H9 (cell line): Measurements from ENCODE around the gene C4orf17. TPM values are rescaled to one million over a fixed set of nuclear protein-coding genes. Genes with fewer than 3 reads are reported as not detected.

Source experiments
- DNase-seq: peaks from one replicate; pipeline ENCODE4 v3.0.0-alpha.2; 2017
- H2AFZ ChIP-seq: one replicate; pipeline ENCODE4 v1.6.1; 2013; ENCODE audit warnings: mild to moderate bottlenecking, low read length, control low read depth, moderate library complexity
- H2AK5ac ChIP-seq: 2 replicates; pipeline ENCODE4 v1.6.1; 2013; ENCODE audit warnings: low read length, control low read depth, mixed read lengths; ENCODE audit not compliant: insufficient read length
- H2BK120ac ChIP-seq: one replicate; pipeline ENCODE4 v1.6.1; 2013; ENCODE audit warnings: low read depth, mild to moderate bottlenecking, low read length, control low read depth, inconsistent platforms; ENCODE audit not compliant: poor library complexity, severe bottlenecking
- H2BK12ac ChIP-seq: 2 replicates; pipeline ENCODE4 v1.6.1; 2013; ENCODE audit warnings: low read length, control low read depth, mixed read lengths, low read depth; ENCODE audit not compliant: insufficient read length
- H2BK15ac ChIP-seq: 2 replicates; pipeline ENCODE4 v1.6.1; 2013; ENCODE audit warnings: low read depth, low read length, control low read depth
- H2BK20ac ChIP-seq: one replicate; pipeline ENCODE4 v1.6.1; 2013; ENCODE audit warnings: low read depth, mild to moderate bottlenecking, low read length, control low read depth, inconsistent platforms; ENCODE audit not compliant: poor library complexity, severe bottlenecking
- H2BK5ac ChIP-seq: 2 replicates; pipeline ENCODE4 v1.6.1; 2013; ENCODE audit warnings: low read length, control low read depth, mixed read lengths; ENCODE audit not compliant: insufficient read length
- H3K14ac ChIP-seq: 2 replicates; pipeline ENCODE4 v1.6.1; 2013; ENCODE audit warnings: low read length, control low read depth; ENCODE audit not compliant: insufficient read depth
- H3K18ac ChIP-seq: 2 replicates; pipeline ENCODE4 v1.6.1; 2013; ENCODE audit warnings: low read depth, mild to moderate bottlenecking, mixed read lengths, low read length, control low read depth; ENCODE audit not compliant: insufficient read length
- H3K23ac ChIP-seq: 2 replicates; pipeline ENCODE4 v1.6.1; 2013; ENCODE audit warnings: low read length, control low read depth, mixed read lengths, low read depth; ENCODE audit not compliant: insufficient read length
- H3K23me2 ChIP-seq: 2 replicates; pipeline ENCODE4 v1.6.1; 2013; ENCODE audit warnings: low read depth, mild to moderate bottlenecking, mixed read lengths, low read length, control low read depth; ENCODE audit not compliant: insufficient read length, poor library complexity, severe bottlenecking
- H3K27ac ChIP-seq: 2 replicates; pipeline ENCODE4 v1.5.1; 2013; ENCODE audit warnings: low read length, control low read depth, mixed read lengths, low read depth; ENCODE audit not compliant: insufficient read length
- H3K27me3 ChIP-seq: 2 replicates; pipeline ENCODE4 v1.6.1; 2013; ENCODE audit warnings: low read length, control low read depth, inconsistent platforms; ENCODE audit not compliant: insufficient read depth
- H3K4ac ChIP-seq: 2 replicates; pipeline ENCODE4 v1.6.1; 2013; ENCODE audit warnings: low read depth, mild to moderate bottlenecking, control low read depth, inconsistent platforms, low read length, moderate library complexity
- H3K4me1 ChIP-seq: 2 replicates; pipeline ENCODE4 v1.6.1; 2013; ENCODE audit warnings: low read length, control low read depth, inconsistent platforms; ENCODE audit not compliant: insufficient read depth
- H3K4me2 ChIP-seq: 2 replicates; pipeline ENCODE4 v1.6.1; 2013; ENCODE audit warnings: low read length, control low read depth, mixed read lengths; ENCODE audit not compliant: insufficient read length, insufficient read depth
- H3K56ac ChIP-seq: 2 replicates; pipeline ENCODE4 v1.6.1; 2013; ENCODE audit warnings: low read depth, mild to moderate bottlenecking, mixed read lengths, low read length, control low read depth; ENCODE audit not compliant: insufficient read length
- H3K79me1 ChIP-seq: 2 replicates; pipeline ENCODE4 v1.6.1; 2013; ENCODE audit warnings: low read depth, mild to moderate bottlenecking, moderate library complexity, low read length, control low read depth, inconsistent platforms; ENCODE audit not compliant: insufficient read depth, poor library complexity, severe bottlenecking
- H3K79me2 ChIP-seq: 2 replicates; pipeline ENCODE4 v1.6.1; 2013; ENCODE audit warnings: low read length, control low read depth, inconsistent platforms; ENCODE audit not compliant: insufficient read depth
- H3K9ac ChIP-seq: 2 replicates; pipeline ENCODE4 v1.6.1; 2013; ENCODE audit warnings: low read length, control low read depth, mixed read lengths; ENCODE audit not compliant: insufficient read length; ENCODE audit errors: extremely low read depth
- H3K9me3 ChIP-seq: one replicate; pipeline ENCODE4 v1.6.1; 2013; ENCODE audit warnings: low read depth, low read length, inconsistent platforms; ENCODE audit not compliant: control insufficient read depth
- H3T11ph ChIP-seq: one replicate; pipeline ENCODE4 v1.6.1; 2013; ENCODE audit warnings: mild to moderate bottlenecking, low read length, control low read depth, inconsistent platforms
- H4K20me1 ChIP-seq: one replicate; pipeline ENCODE4 v1.6.1; 2013; ENCODE audit not compliant: control insufficient read depth, insufficient read length, insufficient read depth
- H4K5ac ChIP-seq: 2 replicates; pipeline ENCODE4 v1.6.1; 2013; ENCODE audit warnings: low read depth, mild to moderate bottlenecking, mixed read lengths, low read length, control low read depth; ENCODE audit not compliant: insufficient read length
- H4K8ac ChIP-seq: replicated peaks from 2 replicates; pipeline ENCODE4 v1.6.1; 2013; ENCODE audit warnings: low read length, control low read depth, mixed read lengths, low read depth; ENCODE audit not compliant: insufficient read length
- H4K91ac ChIP-seq: 2 replicates; pipeline ENCODE4 v1.6.1; 2013; ENCODE audit warnings: low read depth, mild to moderate bottlenecking, moderate library complexity, mixed read lengths, low read length, control low read depth; ENCODE audit not compliant: insufficient read length
- H3K27ac Mint-ChIP-seq, 3 experiments: 2 replicates in 2 of 3; 3 replicates in 1 of 3; pipeline ENCODE4 v1.8.0; 2020 to 2021; ENCODE audit warnings: mixed read lengths in 3 of 3, mild to moderate bottlenecking in 1 of 3, moderate library complexity in 1 of 3
- H3K27me3 Mint-ChIP-seq: 2 replicates; pipeline ENCODE4 v1.8.0; 2021; ENCODE audit warnings: low read depth, mild to moderate bottlenecking, moderate library complexity, mixed read lengths
- H3K36me3 Mint-ChIP-seq, 3 experiments: 2 replicates in 2 of 3; 3 replicates in 1 of 3; pipeline ENCODE4 v1.8.0; 2020 to 2021; ENCODE audit warnings: low read depth in 3 of 3, mixed read lengths in 3 of 3; ENCODE audit not compliant: insufficient read depth in 1 of 3
- H3K4me1 Mint-ChIP-seq, 2 experiments: 2 replicates each; pipeline ENCODE4 v1.8.0; 2020; ENCODE audit warnings: mixed read lengths in 2 of 2
- H3K4me3 Mint-ChIP-seq, 2 experiments: 2 replicates in 1 of 2; 3 replicates in 1 of 2; pipeline ENCODE4 v1.8.0; 2020 to 2021; ENCODE audit warnings: mild to moderate bottlenecking in 2 of 2, mixed read lengths in 2 of 2, moderate library complexity in 1 of 2
- H3K9me3 Mint-ChIP-seq, 2 experiments: 2 replicates in 1 of 2; 3 replicates in 1 of 2; pipeline ENCODE4 v1.8.0; 2020; ENCODE audit warnings: mild to moderate bottlenecking in 2 of 2, mixed read lengths in 2 of 2, moderate library complexity in 1 of 2
- CTCF ChIP-seq: fragments of 200-600 bp; sonication (generic); conservative IDR thresholded peaks from 3 replicates; pipeline ENCODE4 v1.8.0; 2021; ENCODE audit warnings: antibody characterized with exemption, mild to moderate bottlenecking
- WGBS: extraction: QIAGEN DNeasy Blood & Tissue Kit; methylation state at CpG from one replicate; pipeline ENCODE4 v1.1.7; 2013; ENCODE audit warnings: missing lambda C conversion rate, low lambda C conversion rate, mixed read lengths; ENCODE audit not compliant: insufficient read length; ENCODE audit errors: extremely low coverage; 5-methylcytosine and 5-hydroxymethylcytosine counted together
- total RNA-seq: library from RNA; stranded (reverse); gene quantifications from 2 replicates; pipeline ENCODE4 v1.2.1, GENCODE V29; 2021

C4orf17 gene
- total RNA-seq, 1 experiment from 2014 or later: not detected

DNA sequence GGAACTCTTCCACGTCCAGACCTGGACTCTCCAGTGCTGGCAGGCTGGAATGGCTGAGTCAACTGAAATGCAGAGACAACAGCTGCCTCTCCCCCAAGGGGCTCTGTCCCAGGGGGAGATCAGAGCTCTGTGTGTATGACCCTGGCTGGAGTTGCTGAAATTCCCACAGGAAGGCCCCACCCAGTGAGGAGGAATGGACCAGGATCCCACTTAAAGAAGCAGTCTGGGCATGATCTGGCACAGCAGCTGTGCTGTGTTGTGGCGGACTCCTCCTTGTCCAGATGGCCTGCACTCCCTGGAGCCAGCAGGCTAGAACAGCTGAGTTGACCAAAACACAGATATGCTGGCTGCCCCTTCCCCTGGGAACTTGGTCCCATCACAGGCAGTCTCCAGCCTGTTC lies 25.4 kb downstream of the C4orf17 start:
- H4K91ac ChIP-seq: no peak overlapping the region
- H3K79me2 ChIP-seq: no peaks in the 10 kb centered on the region
- no peak overlapping the region for H3K9ac ChIP-seq
- H3K27ac Mint-ChIP-seq: no peak overlapping the region
- H3K4me1 Mint-ChIP-seq: peaks cover 3% of the 10 kb centered on the region in 2 experiments; a peak in 2 of 4 replicates
- H3K23ac ChIP-seq: no peak overlapping the region
- no peaks in the 10 kb centered on the region for H3K79me1 ChIP-seq
- no peaks in the 10 kb centered on the region for H3K27me3 ChIP-seq
- no peak overlapping the region for H2BK15ac ChIP-seq
- H3K36me3 Mint-ChIP-seq: no peaks in the 10 kb centered on the region
- no peak overlapping the region for H2AFZ ChIP-seq
- no peak overlapping the region for H2BK12ac ChIP-seq
- DNase-seq: no peak
- H3T11ph ChIP-seq: no peak overlapping the region
- no peak overlapping the region for H3K4me2 ChIP-seq
- no peak overlapping the region for H2BK20ac ChIP-seq
- H3K4me1 ChIP-seq: no peaks in the 10 kb centered on the region
- no peak overlapping the region for H2BK5ac ChIP-seq
- WGBS: no CpG with 5 or more reads among the region's 2 CpGs
- no peak overlapping the region for H3K14ac ChIP-seq
- no peak overlapping the region for H4K5ac ChIP-seq
- H3K23me2 ChIP-seq: no peaks in the 10 kb centered on the region
- H4K20me1 ChIP-seq: no peaks in the 10 kb centered on the region
- no peak overlapping the region for H2BK120ac ChIP-seq
- no peaks in the 10 kb centered on the region for H3K9me3 ChIP-seq
- no peak overlapping the region for H2AK5ac ChIP-seq
- H3K56ac ChIP-seq: no peak overlapping the region
- H3K27me3 Mint-ChIP-seq: no peaks in the 10 kb centered on the region
- H3K4me3 Mint-ChIP-seq: no peak overlapping the region
- H3K9me3 Mint-ChIP-seq: peaks cover 0 to 3% of the 10 kb centered on the region in 2 experiments; a peak in 3 of 5 replicates
- H3K4ac ChIP-seq: no peak overlapping the region
- no peak overlapping the region for H3K27ac ChIP-seq
- H4K8ac ChIP-seq: no peak overlapping the region
- no peak for TF ChIP-seq CTCF
- H3K18ac ChIP-seq: no peak overlapping the region
